CD4-positive, alpha-beta T cell treated with Interleukin-6 for 4 hours (primary cell): ENCODE measurements around the gene PGA3.
"Not testable (repeated sequence)": the region's sequence is repeated elsewhere in the genome, so short reads cannot be mapped to it uniquely, and the experiment has no call there.

ENCODE experiments used
- DNase-seq: peaks from one replicate; pipeline ENCODE4 v3.0.0-alpha.2; 2020; ENCODE audit warnings: mixed read lengths

Gene PGA3

GRCh38 chr11:61211327-61211952 lies 8.1 kb downstream of the PGA3 start:
- DNase-seq = not testable (repeated sequence)

- DNase-seq = not testable (repeated sequence)
Measured at GRCh38 chr11:61212202-61212601, 8.9 kb downstream of the PGA3 start.

- DNase-seq = not testable (repeated sequence)
Measured at GRCh38 chr11:61213711-61214324, 10.5 kb downstream of the PGA3 start.

- not testable (repeated sequence) for DNase-seq
Measured at GRCh38 chr11:61218306-61218705, 15.0 kb downstream of the PGA3 start.

GRCh38 chr11:61219016-61219415 lies 15.7 kb downstream of the PGA3 start:
- not testable (repeated sequence) for DNase-seq

GRCh38 chr11:61222047-61222446 lies 18.7 kb downstream of the PGA3 start, which contains the start of gene PGA4:
Gene PGA4 (plus strand): TSS chr11:61222347. CDS start chr11:61222401, 54 bp downstream.
- DNase-seq = not testable (repeated sequence)

- DNase-seq = not testable (repeated sequence)
Measured at GRCh38 chr11:61222692-61223091, 19.4 kb downstream of the PGA3 start.

- not testable (repeated sequence) for DNase-seq
Measured at GRCh38 chr11:61226457-61227137, 23.3 kb downstream of the PGA3 start.

- not testable (repeated sequence) for DNase-seq
Measured at GRCh38 chr11:61229458-61229857, 26.1 kb downstream of the PGA3 start.

GRCh38 chr11:61231033-61231432 lies 27.7 kb downstream of the PGA3 start:
- not testable (repeated sequence) for DNase-seq

GRCh38 chr11:61231585-61231984 lies 28.3 kb downstream of the PGA3 start:
- not testable (repeated sequence) for DNase-seq

GRCh38 chr11:61232548-61233145 lies 29.3 kb downstream of the PGA3 start:
- not testable (repeated sequence) for DNase-seq

- not testable (repeated sequence) for DNase-seq
Measured at GRCh38 chr11:61237130-61237529, 33.8 kb downstream of the PGA3 start.

GRCh38 chr11:61240288-61240687 lies 37.0 kb downstream of the PGA3 start:
- DNase-seq = not testable (repeated sequence)

- DNase-seq = not testable (repeated sequence)
Measured at GRCh38 chr11:61240875-61241274, 37.6 kb downstream of the PGA3 start, which contains the start of gene PGA5. Gene PGA5 (plus strand): TSS chr11:61241175. CDS start chr11:61241227, 52 bp downstream.

GRCh38 chr11:61241526-61241925 lies 38.2 kb downstream of the PGA3 start:
- DNase-seq = not testable (repeated sequence)

GRCh38 chr11:61245284-61245964 lies 42.1 kb downstream of the PGA3 start:
- not testable (repeated sequence) for DNase-seq

GRCh38 chr11:61248071-61248470 lies 44.8 kb downstream of the PGA3 start:
- not testable (repeated sequence) for DNase-seq

- DNase-seq = not testable (repeated sequence)
Measured at GRCh38 chr11:61249201-61249600, 45.9 kb downstream of the PGA3 start.

- DNase-seq = not testable (repeated sequence)
Measured at GRCh38 chr11:61250796-61251765, 47.8 kb downstream of the PGA3 start.

GRCh38 chr11:61252332-61252731 lies 49.0 kb downstream of the PGA3 start:
- DNase-seq = not testable (repeated sequence)
